ENCODE measurements around the gene PRDM5.

The PRDM5 gene

GRCh38 chr4:120847019-120847582, 75.4 kb downstream of the PRDM5 start:
- TF ChIP-seq NFIC (IDR thresholded peaks at IDR 0.05) (no peak), EGR1 (IDR thresholded peaks at IDR 0.05) (no peak), RAD21 (IDR thresholded peaks at IDR 0.05; ENCODE audit: low read depth) (no peak), EP300 (IDR thresholded peaks at IDR 0.05; ENCODE audit: borderline replicate concordance) (no peak), YY1 (IDR thresholded peaks at IDR 0.05; ENCODE audit: low read depth) (no peak), ZBTB7A (IDR thresholded peaks at IDR 0.05; ENCODE audit: low read depth) (no peak), REST (IDR thresholded peaks at IDR 0.05; ENCODE audit: low read depth) (no peak), CREB1 (IDR thresholded peaks at IDR 0.05; ENCODE audit: low read depth) (no peak), TEAD4 (IDR thresholded peaks at IDR 0.05) (no peak), MAX (IDR thresholded peaks at IDR 0.05) (no peak), FOXM1 (IDR thresholded peaks at IDR 0.05; ENCODE audit: borderline replicate concordance, low read depth) (no peak), TAF1 (IDR thresholded peaks at IDR 0.05; ENCODE audit: low read depth) (no peak), USF1 (IDR thresholded peaks at IDR 0.05) (no peak), CEBPB (IDR thresholded peaks at IDR 0.05) (no peak), TCF12 (IDR thresholded peaks at IDR 0.05; ENCODE audit: low read depth) (no peak)

- TF ChIP-seq CEBPB (IDR thresholded peaks at IDR 0.05) (no peak), REST (IDR thresholded peaks at IDR 0.05; ENCODE audit: low read depth) (no peak), MAX (IDR thresholded peaks at IDR 0.05) (no peak), TEAD4 (IDR thresholded peaks at IDR 0.05) (no peak), EGR1 (IDR thresholded peaks at IDR 0.05) (no peak), EP300 (IDR thresholded peaks at IDR 0.05; ENCODE audit: borderline replicate concordance) (no peak), TAF1 (IDR thresholded peaks at IDR 0.05; ENCODE audit: low read depth) (no peak), TCF12 (IDR thresholded peaks at IDR 0.05; ENCODE audit: low read depth) (no peak), RAD21 (IDR thresholded peaks at IDR 0.05; ENCODE audit: low read depth) (no peak), USF1 (IDR thresholded peaks at IDR 0.05) (no peak), ZBTB7A (IDR thresholded peaks at IDR 0.05; ENCODE audit: low read depth) (no peak), YY1 (IDR thresholded peaks at IDR 0.05; ENCODE audit: low read depth) (no peak), FOXM1 (IDR thresholded peaks at IDR 0.05; ENCODE audit: borderline replicate concordance, low read depth) (no peak), CREB1 (IDR thresholded peaks at IDR 0.05; ENCODE audit: low read depth) (no peak), NFIC (IDR thresholded peaks at IDR 0.05) (no peak)
Measured at GRCh38 chr4:120844528-120844921, 78.0 kb downstream of the PRDM5 start.

GRCh38 chr4:120843849-120844527, 78.5 kb downstream of the PRDM5 start:
- TF ChIP-seq USF1 (IDR thresholded peaks at IDR 0.05) (no peak), TCF12 (IDR thresholded peaks at IDR 0.05; ENCODE audit: low read depth) (no peak), ZBTB7A (IDR thresholded peaks at IDR 0.05; ENCODE audit: low read depth) (no peak), RAD21 (IDR thresholded peaks at IDR 0.05; ENCODE audit: low read depth) (no peak; the same call in 1 of the 2 replicates), REST (IDR thresholded peaks at IDR 0.05; ENCODE audit: low read depth) (no peak), TAF1 (IDR thresholded peaks at IDR 0.05; ENCODE audit: low read depth) (no peak), YY1 (IDR thresholded peaks at IDR 0.05; ENCODE audit: low read depth) (no peak), EGR1 (IDR thresholded peaks at IDR 0.05) (no peak), FOXM1 (IDR thresholded peaks at IDR 0.05; ENCODE audit: borderline replicate concordance, low read depth) (no peak), CEBPB (IDR thresholded peaks at IDR 0.05) (no peak), CREB1 (IDR thresholded peaks at IDR 0.05; ENCODE audit: low read depth) (no peak), TEAD4 (IDR thresholded peaks at IDR 0.05) (no peak), NFIC (IDR thresholded peaks at IDR 0.05) (no peak)
